HepG2 (cell line): ENCODE measurements around the gene CPLX3. TPM values are rescaled to one million over a fixed set of nuclear protein-coding genes. Genes with fewer than 3 reads are reported as not detected.

Experiments used
- ESRRA ChIP-seq: sonication (generic); formaldehyde crosslinking; IDR thresholded peaks from 2 replicates; pipeline ENCODE4 v1.5.1; 2020; ENCODE audit warnings: mild to moderate bottlenecking, low read depth, missing genetic modification reagents
- FOXO1 ChIP-seq: sonication (generic); formaldehyde crosslinking; IDR thresholded peaks from 2 replicates; pipeline ENCODE4 v1.4.0; 2020; ENCODE audit warnings: missing genetic modification reagents
- HDAC1 ChIP-seq: sonication (generic); formaldehyde crosslinking; IDR thresholded peaks from 2 replicates; pipeline ENCODE4 v1.5.1; 2020; ENCODE audit warnings: mild to moderate bottlenecking, missing genetic modification reagents
- HES4 ChIP-seq: sonication (generic); formaldehyde crosslinking; IDR thresholded peaks from 2 replicates; pipeline ENCODE4 v1.9.0; 2021; ENCODE audit warnings: mild to moderate bottlenecking, missing genetic modification reagents, borderline replicate concordance
- HNF4A ChIP-seq: sonication (generic); formaldehyde crosslinking; IDR thresholded peaks from 2 replicates; pipeline ENCODE4 v1.4.0; 2020; ENCODE audit warnings: missing genetic modification reagents
- HNRNPL ChIP-seq: fragments of 200-400 bp; formaldehyde crosslinking; IDR thresholded peaks from 2 replicates; pipeline ENCODE4 v1.6.1; 2017; ENCODE audit warnings: mild to moderate bottlenecking, low read depth, low read length
- MAX ChIP-seq: IDR thresholded peaks from 2 replicates; pipeline ENCODE4 v1.6.1; 2012; ENCODE audit warnings: inconsistent platforms
- NCOA5 ChIP-seq: sonication (generic); formaldehyde crosslinking; IDR thresholded peaks from 2 replicates; pipeline ENCODE4 v1.4.0; 2020; ENCODE audit warnings: missing genetic modification reagents
- NR2C2 ChIP-seq: sonication (generic); formaldehyde crosslinking; IDR thresholded peaks from 2 replicates; pipeline ENCODE4 v1.4.0; 2020; ENCODE audit warnings: missing genetic modification reagents, mild to moderate bottlenecking, moderate library complexity, borderline replicate concordance
- NR2F2 ChIP-seq: IDR thresholded peaks from 2 replicates; pipeline ENCODE4 v1.6.1; 2012; ENCODE audit warnings: low read depth, inconsistent platforms, borderline replicate concordance
- NR2F6 ChIP-seq, 2 experiments: IDR thresholded peaks; 2 replicates each; pipeline ENCODE4 v1.6.1; 2016; ENCODE audit warnings: antibody characterized with exemption in 1 of 2, mild to moderate bottlenecking in 1 of 2
- SAP130 ChIP-seq: IDR thresholded peaks from 2 replicates; pipeline ENCODE4 v1.6.1; 2016; ENCODE audit warnings: low read depth
- SOX6 ChIP-seq, 2 experiments: fragments of 450-650 bp in 1 of 2; sonication (generic) in 1 of 2; formaldehyde crosslinking in 1 of 2; IDR thresholded peaks; 2 replicates each; pipeline versions ENCODE4 v1.4.0 to v1.6.1; 2017 to 2020; ENCODE audit warnings: antibody characterized with exemption in 1 of 2, mild to moderate bottlenecking in 1 of 2, missing genetic modification reagents in 1 of 2
- TRIM24 ChIP-seq: sonication (generic); formaldehyde crosslinking; IDR thresholded peaks from 2 replicates; pipeline ENCODE4 v1.8.0; 2022; ENCODE audit warnings: mild to moderate bottlenecking, missing genetic modification reagents
- WIZ ChIP-seq: sonication (generic); formaldehyde crosslinking; IDR thresholded peaks from 2 replicates; pipeline ENCODE4 v1.5.1; 2020; ENCODE audit warnings: mild to moderate bottlenecking, missing genetic modification reagents
- ZBTB7B ChIP-seq: sonication (generic); formaldehyde crosslinking; IDR thresholded peaks from 2 replicates; pipeline ENCODE4 v1.4.0; 2020; ENCODE audit warnings: missing genetic modification reagents
- ZFX ChIP-seq: sonication (generic); formaldehyde crosslinking; IDR thresholded peaks from 2 replicates; pipeline ENCODE4 v1.4.0; 2020; ENCODE audit warnings: mild to moderate bottlenecking, low read depth, missing genetic modification reagents, moderate library complexity
- ZNF20 ChIP-seq: sonication (generic); formaldehyde crosslinking; IDR thresholded peaks from 2 replicates; pipeline ENCODE4 v1.4.0; 2020; ENCODE audit warnings: mild to moderate bottlenecking, moderate library complexity, missing genetic modification reagents
- ZNF574 ChIP-seq: sonication (generic); formaldehyde crosslinking; IDR thresholded peaks from 2 replicates; pipeline ENCODE4 v1.4.0; 2020; ENCODE audit warnings: missing genetic modification reagents
- ZNF598 ChIP-seq: sonication (generic); formaldehyde crosslinking; IDR thresholded peaks from 2 replicates; pipeline ENCODE4 v1.5.1; 2020; ENCODE audit warnings: mild to moderate bottlenecking, missing genetic modification reagents, borderline replicate concordance
- ZNF670 ChIP-seq: sonication (generic); formaldehyde crosslinking; IDR thresholded peaks from 2 replicates; pipeline ENCODE4 v1.8.0; 2022; ENCODE audit warnings: mild to moderate bottlenecking, missing genetic modification reagents, borderline replicate concordance
- polyA plus RNA-seq, 8 experiments: library from polyadenylated mRNA; depleted of rRNA in 3 of 8; stranded (reverse) in 7 of 8; unstranded in 1 of 8; fragments of >200 nt; fragmentation: Illumina TruSeq in 4 of 8; extraction: Trizol in 4 of 8; gene quantifications; 2 replicates each; pipeline versions ENCODE4 v1.2.1 to v1.2.3, GENCODE V29; 2011 to 2016; ENCODE audit warnings: low read depth in 4 of 8, missing spikeins in 1 of 8, mixed read lengths in 1 of 8; ENCODE audit not compliant: insufficient read depth in 1 of 8
- total RNA-seq, 5 experiments: library from RNA; depleted of rRNA; stranded (reverse); fragments of >200 nt; fragmentation: Illumina TruSeq; extraction: Trizol; gene quantifications; 2 replicates each; pipeline ENCODE4 v1.2.3, GENCODE V29; 2016; ENCODE audit warnings: low read depth in 1 of 5
- TF ChIP-seq, protein P1 (sequence below): sonication (generic); formaldehyde crosslinking; IDR thresholded peaks from 2 replicates; pipeline ENCODE4 v1.4.0; 2020; ENCODE audit warnings: mild to moderate bottlenecking, missing genetic modification reagents
- TF ChIP-seq, protein P2 (sequence below): sonication (generic); formaldehyde crosslinking; IDR thresholded peaks from 2 replicates; pipeline ENCODE4 v1.4.0; 2020; ENCODE audit warnings: mild to moderate bottlenecking, low read depth, missing genetic modification reagents

CPLX3 gene
- total and polyA plus RNA-seq, 2 of the 13 experiments (the other 11 are each of a cell fraction or from before 2014, with no cell fraction given), result not detected

DNA sequence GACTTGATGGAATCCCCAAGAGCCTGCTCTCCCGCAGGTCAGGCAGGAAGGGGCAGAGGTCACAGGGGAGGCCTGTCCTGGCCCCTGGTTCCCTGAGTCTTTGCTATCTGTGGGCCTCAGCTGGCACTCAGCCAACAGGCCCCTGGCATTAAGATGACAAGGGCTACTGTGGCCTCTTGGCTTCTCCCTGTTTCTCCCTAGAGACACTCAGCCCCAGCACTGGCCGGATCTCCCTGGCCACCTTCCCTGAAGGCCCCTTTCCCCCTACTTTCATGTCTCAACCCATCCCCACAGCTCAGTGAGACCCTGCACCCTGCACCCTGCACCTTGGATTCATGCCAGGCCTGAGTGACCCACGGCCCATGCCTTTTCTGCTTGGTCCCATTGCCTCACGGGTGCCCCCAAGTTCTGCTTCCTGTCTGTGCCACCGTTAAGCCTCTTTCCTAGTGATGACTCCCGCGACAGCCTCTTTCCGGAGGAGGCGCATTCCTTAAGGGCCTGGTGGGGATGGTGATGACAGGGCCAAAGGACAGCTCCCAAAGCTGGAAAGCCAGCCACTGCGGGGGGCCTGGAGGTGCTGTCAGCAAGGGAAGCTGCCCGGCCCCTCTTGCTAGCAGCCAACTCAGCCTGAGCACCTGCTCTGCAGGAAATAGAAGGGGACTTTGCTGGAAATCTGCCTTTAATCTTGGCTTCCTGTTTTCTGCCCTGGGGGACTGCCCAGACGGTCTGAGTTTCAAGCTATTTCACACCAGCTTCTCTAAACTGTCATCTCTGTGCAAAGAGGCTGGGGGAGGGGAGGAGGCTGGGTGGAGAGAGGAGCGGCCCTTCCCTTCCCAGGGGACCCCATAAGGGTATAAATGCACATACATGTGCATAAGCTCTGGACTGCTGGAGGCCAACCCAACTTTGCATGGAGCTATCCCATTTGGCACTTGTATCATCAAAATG lies 49.3 kb upstream of the CPLX3 start (continued):
- TF ChIP-seq HNRNPL, result peak; percentile 62; the same call in 1 of the 2 replicates
- TF ChIP-seq SAP130 (CRISPR knock-in tag), result peak; percentile 45; the same call in 1 of the 2 replicates
- peak; percentile 43; the same call in 1 of the 2 replicates for TF ChIP-seq HDAC1 (CRISPR knock-in tag)
- 0 out of 2 replicates have a peak, but pooled peaks have one; percentile 42 for TF ChIP-seq ZNF20 (CRISPR knock-in tag)
- no peak for TF ChIP-seq ZNF670 (CRISPR knock-in tag)
- peak; percentile 50 for TF ChIP-seq ZFX (CRISPR knock-in tag)
- TF ChIP-seq, protein P1, sequence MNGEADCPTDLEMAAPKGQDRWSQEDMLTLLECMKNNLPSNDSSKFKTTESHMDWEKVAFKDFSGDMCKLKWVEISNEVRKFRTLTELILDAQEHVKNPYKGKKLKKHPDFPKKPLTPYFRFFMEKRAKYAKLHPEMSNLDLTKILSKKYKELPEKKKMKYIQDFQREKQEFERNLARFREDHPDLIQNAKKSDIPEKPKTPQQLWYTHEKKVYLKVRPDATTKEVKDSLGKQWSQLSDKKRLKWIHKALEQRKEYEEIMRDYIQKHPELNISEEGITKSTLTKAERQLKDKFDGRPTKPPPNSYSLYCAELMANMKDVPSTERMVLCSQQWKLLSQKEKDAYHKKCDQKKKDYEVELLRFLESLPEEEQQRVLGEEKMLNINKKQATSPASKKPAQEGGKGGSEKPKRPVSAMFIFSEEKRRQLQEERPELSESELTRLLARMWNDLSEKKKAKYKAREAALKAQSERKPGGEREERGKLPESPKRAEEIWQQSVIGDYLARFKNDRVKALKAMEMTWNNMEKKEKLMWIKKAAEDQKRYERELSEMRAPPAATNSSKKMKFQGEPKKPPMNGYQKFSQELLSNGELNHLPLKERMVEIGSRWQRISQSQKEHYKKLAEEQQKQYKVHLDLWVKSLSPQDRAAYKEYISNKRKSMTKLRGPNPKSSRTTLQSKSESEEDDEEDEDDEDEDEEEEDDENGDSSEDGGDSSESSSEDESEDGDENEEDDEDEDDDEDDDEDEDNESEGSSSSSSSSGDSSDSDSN (CRISPR knock-in tag), result peak; percentile 36; the same call in 1 of the 2 replicates
- no peak for TF ChIP-seq NCOA5
- TF ChIP-seq WIZ, result no peak
- no peak for TF ChIP-seq HES4
- TF ChIP-seq NR2C2 (CRISPR knock-in tag), result 0 out of 2 replicates have a peak, but pooled peaks have one; percentile 37
- TF ChIP-seq HNF4A, result peak; percentile 70
- TF ChIP-seq ZNF574 (CRISPR knock-in tag), result 0 out of 2 replicates have a peak, but pooled peaks have one; percentile 10
- TF ChIP-seq ESRRA (CRISPR knock-in tag), result no peak
- TF ChIP-seq MAX, result 0 out of 2 replicates have a peak, but pooled peaks have one; percentile 42
- TF ChIP-seq ZBTB7B (CRISPR knock-in tag), result 0 out of 2 replicates have a peak, but pooled peaks have one; percentile 13
- no peak for TF ChIP-seq ZNF598 (CRISPR knock-in tag)
- peak; percentile 42 for TF ChIP-seq NR2F6 (IDR thresholded peaks at IDR 0.05)
- no peak for TF ChIP-seq NR2F6 (CRISPR knock-in tag; IDR thresholded peaks at IDR 0.05)
- no peak for TF ChIP-seq SOX6 (IDR thresholded peaks at IDR 0.05)
- TF ChIP-seq SOX6 (CRISPR knock-in tag; IDR thresholded peaks at IDR 0.05), result 0 out of 2 replicates have a peak, but pooled peaks have one; percentile 33
- 0 out of 2 replicates have a peak, but pooled peaks have one; percentile 14 for TF ChIP-seq NR2F2
- TF ChIP-seq, protein P2, sequence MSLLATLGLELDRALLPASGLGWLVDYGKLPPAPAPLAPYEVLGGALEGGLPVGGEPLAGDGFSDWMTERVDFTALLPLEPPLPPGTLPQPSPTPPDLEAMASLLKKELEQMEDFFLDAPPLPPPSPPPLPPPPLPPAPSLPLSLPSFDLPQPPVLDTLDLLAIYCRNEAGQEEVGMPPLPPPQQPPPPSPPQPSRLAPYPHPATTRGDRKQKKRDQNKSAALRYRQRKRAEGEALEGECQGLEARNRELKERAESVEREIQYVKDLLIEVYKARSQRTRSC, result no peak
- TF ChIP-seq TRIM24 (CRISPR knock-in tag), result no peak
- no peak for TF ChIP-seq FOXO1
